Activated CD4-positive, CD25-positive, alpha-beta regulatory T cell treated with anti-CD3 and anti-CD28 coated beads, Interleukin-2, amount 50 U/mL, for 72 hours (primary cell): ENCODE data around the gene NAA60.
"Not testable (repeated sequence)": the region's sequence is repeated elsewhere in the genome, so short reads cannot be mapped to it uniquely, and the experiment has no call there.

ENCODE experiments used
- DNase-seq: peaks from one replicate; pipeline ENCODE4 v3.0.0; 2021

Gene NAA60

DNA sequence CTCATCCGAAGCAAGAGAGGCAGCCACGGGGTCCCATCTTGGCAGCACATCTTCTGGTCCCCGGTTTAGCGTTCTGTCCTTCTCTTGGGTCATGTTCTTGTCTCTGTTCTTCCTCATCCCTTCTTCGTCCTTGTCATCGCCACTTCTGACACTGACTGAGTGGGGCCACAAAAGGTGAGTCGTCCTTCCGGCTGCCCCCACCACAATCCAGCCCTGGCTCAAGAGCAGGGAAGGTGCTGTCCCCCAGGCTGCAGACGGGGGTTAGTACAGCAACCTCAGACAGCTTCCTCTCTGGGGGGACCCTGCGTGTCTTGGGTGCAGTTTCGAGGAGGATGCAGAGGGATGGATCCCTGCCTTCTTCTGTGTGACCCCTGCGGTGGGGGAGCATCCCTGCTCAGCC lies 21.8 kb downstream of the NAA60 start:
- DNase-seq: no peak

GRCh38 chr16:3465911-3466584 lies 22.6 kb downstream of the NAA60 start:
- no peak for DNase-seq

- DNase-seq: no peak
These were observed 23.7 kb downstream of the NAA60 start for GRCh38 chr16:3467182-3467581.

DNA sequence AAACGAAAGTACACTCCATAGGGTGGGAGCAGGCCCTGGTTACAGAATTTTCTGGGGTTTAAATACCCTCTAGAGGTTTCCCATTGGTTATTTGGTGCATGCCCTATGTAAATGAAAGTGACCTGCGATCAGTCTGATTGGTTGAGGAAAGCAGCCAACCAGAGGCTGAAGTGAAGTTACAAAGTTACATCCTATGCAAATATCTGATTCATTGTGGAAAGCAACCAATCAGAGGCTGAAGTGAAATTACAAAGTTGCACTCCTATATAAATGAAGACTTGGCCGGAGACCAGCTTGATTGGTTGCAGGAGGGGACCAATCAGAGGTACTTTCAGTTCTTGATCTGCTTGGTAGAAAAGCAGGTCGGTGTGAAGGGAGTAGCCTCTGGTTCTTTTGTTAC lies 24.4 kb downstream of the NAA60 start:
- no peak for DNase-seq

DNA sequence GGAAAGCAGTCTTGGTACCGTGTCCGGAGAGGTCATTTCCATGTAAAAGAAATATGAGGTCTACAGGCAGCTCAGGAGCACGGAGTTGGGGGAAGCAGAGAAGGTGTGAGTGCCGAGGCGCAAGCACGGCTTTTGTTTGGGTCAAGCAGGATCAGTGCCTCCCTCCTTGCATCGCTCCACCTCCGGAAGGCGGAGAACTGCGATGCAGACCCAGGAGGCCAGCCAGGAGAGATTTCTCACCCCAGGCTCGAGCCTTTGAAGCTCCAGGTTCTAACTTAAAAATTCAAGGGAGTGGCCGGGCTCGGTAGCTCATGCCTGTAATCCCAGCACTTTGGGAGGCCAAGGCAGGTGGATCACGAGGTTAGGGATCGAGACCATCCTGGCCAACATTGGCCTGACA lies 25.0 kb downstream of the NAA60 start:
- no peak for DNase-seq

DNA sequence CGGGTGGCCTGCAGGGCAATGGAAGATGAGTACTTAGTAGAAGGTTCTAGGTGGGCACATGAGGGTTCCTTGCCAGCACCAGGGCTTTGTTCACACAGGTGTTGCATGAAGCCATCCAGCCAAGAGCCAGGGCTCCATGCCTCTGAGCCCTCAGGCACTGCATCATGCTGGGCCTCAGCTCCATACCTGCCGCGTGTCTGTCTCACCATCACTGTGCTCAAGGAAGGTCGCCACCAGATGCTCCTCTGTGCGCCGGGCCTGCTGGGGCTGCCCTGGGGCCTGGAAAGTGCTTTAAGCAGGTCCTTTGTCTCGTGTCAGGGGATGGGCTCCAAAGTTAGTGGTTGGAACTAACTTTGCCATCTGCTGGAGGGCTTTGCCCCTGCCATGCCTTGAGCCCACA lies 26.3 kb downstream of the NAA60 start:
- DNase-seq: no peak

DNA sequence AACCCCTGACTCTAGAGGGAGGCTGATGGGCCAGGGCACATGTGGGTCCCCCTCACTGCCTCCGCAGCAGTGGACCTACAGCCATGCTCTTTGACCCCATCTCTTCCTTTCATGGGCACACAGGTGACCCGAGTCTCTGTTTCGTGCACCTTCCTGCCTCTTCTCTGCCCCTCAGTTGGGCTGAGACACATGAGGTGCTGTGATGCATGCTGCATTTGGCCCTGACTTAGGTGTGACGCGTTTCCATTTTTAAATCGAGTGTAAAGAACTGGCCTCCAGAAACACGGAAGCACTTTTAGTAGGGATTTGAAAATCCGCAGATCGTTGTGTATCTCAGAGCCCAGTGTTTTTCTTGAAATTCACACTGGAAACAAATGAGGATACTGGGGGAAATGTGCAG lies 27.2 kb downstream of the NAA60 start:
- DNase-seq: no peak

DNA sequence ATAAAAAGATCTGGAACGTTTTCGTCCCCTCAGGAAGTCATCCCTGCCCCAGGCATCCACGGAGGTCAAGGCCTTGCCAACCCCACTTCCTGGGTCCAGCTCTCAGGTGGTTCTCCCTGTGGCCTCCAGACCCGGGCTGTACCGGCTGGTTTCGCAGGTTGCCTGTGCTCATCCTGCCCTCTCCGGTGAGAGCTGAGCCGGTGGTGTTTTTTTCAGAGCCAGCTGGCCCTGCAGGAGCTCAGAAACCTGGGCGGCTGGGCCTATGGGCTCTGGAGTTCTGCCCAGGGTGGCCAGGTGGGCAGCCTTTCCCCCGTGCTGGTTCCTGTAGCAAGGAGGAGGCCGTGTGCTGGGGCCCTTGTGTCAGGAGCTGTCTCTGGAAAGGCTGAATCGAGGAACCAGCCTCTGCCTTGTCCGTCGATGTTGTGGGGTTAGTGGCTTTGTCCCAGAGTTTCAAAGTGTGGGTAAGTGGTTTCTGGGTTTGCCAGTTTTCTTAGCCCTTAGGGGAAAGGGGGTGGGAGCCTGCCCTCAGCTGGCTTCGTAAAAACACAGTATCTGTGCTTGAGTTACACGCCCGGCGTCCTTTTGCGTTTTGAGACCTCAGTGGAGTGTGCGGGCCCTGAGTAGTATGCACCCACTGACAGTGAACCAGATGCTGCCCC lies 28.2 kb downstream of the NAA60 start:
- DNase-seq: no peak

- DNase-seq: no peak
These were observed 29.6 kb downstream of the NAA60 start for GRCh38 chr16:3472878-3473595.

DNA sequence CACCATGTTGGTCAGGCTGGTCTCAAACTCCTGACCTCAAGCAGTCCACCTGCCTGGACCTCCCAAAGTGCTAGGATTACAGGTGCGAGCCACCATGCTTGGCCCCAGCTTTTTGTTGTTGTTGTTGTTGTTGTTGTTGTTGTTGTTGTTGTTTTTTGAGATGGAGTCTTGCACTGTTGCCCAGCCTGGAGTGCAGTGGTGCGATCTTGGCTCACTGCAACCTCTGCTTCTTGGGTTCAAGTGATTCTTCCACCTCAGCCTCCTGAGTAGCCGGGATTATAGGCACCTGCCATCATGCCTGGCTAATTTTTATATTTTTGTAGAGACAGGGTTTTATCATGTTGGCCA lies 30.1 kb downstream of the NAA60 start:
- DNase-seq: not testable (repeated sequence)

DNA sequence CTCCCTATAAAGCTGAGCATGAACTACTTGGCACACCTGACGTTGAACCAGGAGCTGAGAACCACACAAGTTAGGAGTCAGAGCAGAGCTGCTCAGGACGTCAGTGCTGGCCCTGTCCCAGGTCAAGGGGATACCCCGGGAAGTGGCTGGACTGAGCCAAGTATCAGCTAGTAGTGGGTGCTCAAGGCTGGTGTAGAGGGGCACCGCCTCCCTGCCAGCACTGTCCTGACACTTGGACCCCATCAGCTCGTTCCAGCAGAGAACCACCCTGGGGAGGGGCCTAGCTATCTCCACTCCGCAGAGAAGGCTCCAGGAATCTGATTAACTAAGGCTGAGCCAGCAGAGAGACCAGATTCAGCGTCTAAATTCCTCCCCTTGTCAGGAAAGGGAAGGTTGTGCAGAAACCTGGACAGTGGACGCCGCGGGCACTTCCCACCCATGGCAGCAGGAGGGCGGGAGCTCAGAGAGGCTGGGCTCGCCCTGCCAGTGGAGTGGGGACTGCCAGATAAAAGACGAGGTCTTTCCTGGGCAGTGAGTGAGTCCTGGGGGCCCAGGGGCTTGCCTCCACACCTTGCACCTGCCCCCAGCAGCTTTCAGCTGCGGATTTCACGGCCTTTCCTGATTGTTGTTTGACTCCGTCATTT lies 30.8 kb downstream of the NAA60 start:
- no peak for DNase-seq

DNA sequence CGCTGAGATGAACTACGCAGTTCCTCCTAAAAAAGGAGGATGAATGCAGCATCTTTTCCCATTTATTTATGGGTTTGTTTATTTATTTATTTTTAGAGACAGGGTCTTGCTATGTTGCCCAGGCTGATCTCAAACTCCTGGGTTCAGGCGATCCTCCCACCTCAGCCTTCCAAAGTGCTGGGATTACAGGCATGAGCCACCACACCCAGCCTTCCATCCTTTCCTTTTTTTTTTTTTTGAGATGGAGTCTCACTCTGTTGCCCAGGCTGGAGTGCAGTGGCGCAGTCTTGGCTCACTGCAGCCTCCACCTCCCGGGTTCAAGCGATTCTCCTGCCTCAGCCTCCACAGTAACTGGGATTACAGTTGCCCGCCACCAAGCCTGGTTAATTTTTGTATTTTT lies 31.4 kb downstream of the NAA60 start:
- not testable (repeated sequence) for DNase-seq

DNA sequence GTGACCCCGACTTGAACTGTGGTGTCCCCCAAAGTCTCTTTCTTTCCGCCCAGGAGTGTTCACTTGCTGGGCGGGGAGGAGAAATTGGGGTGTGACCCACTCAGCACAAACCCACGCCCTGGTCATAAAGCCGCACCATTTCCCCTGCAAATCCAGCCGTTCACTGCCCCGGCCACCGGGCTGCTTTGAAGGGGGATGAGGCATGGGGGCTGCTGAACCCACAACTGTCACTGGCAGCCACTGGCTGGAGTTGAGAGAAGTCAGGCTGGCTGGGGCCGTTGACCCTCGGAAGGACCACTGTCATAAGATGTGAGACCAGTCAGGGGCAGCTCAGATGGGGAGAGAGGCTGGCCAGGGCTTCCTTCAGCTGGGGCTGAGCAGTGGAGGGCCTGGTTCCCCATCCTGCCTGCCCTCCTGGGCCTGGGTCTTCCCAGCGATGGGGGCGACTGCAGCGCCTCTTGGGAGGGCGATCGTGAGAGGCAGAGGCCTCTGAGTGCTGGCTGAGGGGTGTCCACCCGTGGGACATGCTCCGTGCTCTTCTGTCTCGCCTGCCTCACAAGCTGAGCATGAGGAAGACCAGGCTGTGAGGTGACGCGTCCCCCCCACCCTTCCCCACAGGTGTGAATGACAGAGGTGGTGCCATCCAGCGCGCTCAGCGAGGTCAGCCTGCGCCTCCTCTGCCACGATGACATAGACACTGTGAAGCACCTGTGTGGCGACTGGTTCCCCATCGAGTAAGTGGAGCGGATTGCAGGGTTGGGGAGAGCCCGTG lies 32.3 kb downstream of the NAA60 start:
- DNase-seq: no peak

DNA sequence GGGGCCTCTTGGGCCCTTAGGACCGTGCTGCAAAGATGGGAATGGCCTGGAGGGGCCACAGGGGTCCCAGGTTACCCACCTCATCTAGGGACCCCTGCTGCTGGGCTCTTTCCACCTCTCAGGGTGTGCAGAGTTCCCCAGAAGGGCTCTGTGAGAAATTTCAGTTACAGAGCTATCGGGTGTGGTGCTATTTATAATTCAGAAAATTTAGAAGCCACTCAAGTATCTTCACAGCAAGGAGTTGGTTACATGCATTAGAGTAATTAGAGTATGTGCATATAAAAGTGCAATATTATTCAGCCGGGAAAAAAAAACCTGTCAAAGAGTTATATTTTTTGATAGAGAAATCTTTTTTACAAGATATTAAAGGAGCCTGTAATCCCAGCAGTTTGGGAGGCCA lies 32.9 kb downstream of the NAA60 start:
- DNase-seq: no peak

- DNase-seq: no peak
These were observed 34.9 kb downstream of the NAA60 start for GRCh38 chr16:3478242-3478925.

GRCh38 chr16:3479654-3480216 lies 36.3 kb downstream of the NAA60 start:
- DNase-seq: no peak

GRCh38 chr16:3480901-3481695 lies 37.6 kb downstream of the NAA60 start:
- no peak for DNase-seq

- no peak for DNase-seq
These were observed 38.5 kb downstream of the NAA60 start for GRCh38 chr16:3481696-3482658.

DNA sequence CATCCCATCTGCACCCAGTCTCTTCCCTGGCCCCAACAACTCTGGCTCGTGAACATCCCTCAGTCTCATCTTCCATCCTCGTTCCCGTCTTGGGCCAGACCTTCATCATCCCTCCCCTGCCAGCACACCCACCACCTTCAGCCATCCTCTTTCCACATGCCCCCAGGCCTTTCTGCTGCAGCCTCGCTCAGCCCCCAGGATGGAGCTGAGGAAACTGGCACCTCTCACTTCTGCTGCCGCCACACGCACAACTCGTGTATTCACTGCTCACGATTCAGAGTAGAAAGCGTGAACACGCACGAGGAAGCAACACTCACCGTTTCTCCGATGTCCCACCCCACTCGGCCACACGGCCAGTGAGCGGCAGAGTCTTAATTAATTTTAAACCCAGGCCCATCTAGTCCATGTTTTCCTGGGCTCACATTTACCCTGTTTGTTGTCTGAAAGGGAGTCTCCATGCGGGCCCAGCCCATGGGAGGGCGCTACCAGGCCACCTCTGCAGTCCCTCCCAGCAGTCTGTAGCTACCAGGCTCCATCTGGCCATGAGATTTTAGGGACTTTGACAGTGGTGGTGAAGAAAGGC lies 39.3 kb downstream of the NAA60 start:
- DNase-seq: no peak
